GM12875 (cell line): ENCODE data around the gene OR4K1.

ENCODE experiments used
- H3K4me3 ChIP-seq: one replicate; pipeline ENCODE4 v1.5.1; 2011; ENCODE audit warnings: low read depth, low read length, control low read depth
- CTCF ChIP-seq: IDR thresholded peaks from 2 replicates; pipeline ENCODE4 v1.5.1; 2011; ENCODE audit warnings: low read depth, mild to moderate bottlenecking, control low read depth, inconsistent platforms, low read length, moderate library complexity, borderline replicate concordance; ENCODE audit not compliant: insufficient read depth

Gene OR4K1

GRCh38 chr14:19974844-19975243 is 44.1 kb downstream of the OR4K1 start:
- H3K4me3 ChIP-seq: no peak overlapping the region
- TF ChIP-seq CTCF: no peak

- H3K4me3 ChIP-seq: no peak within 1 kb of the TSS
- TF ChIP-seq CTCF: no peak
Observed at GRCh38 chr14:19975291-19975690, 44.6 kb downstream of the OR4K1 start, which contains the start of gene OR4K15. TSS of gene OR4K15 (plus strand) at chr14:19975591. CDS start at chr14:19975591, 0 bp downstream.
